Inflammatory macrophage treated with lipopolysaccharide for 1 hour (primary cell): Measurements from ENCODE around the gene ERC1.

Experiments used
- DNase-seq, 2 donors: peaks; one replicate each; pipeline ENCODE4 v3.0.0-alpha.2; 2020 to 2022

ERC1 gene

DNA sequence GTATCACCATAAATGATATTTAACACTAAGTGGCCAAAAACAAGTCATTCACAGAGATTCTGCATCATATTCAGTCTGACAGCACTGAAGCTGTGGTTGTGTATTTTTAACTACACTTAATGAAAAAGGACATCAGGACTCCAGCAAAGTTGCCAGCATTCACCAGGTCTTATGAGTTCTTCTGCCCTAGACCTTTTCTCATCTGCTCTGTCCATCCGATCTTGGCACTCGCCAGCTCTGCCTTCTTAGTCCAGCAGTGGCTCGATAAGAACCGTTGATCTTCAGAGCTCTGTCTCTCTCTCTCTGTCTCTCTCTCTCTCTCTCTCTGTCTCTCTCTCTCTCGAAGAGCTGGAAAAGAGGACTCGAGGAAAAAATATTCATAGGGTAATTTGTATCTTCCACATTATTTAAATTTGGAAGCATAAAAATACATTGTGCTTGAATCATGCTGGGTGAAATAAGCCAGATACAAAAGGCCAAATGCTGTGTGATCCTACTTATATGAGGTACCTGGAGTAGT, 371.2 kb downstream of the ERC1 start:
- no peak for DNase-seq

DNA sequence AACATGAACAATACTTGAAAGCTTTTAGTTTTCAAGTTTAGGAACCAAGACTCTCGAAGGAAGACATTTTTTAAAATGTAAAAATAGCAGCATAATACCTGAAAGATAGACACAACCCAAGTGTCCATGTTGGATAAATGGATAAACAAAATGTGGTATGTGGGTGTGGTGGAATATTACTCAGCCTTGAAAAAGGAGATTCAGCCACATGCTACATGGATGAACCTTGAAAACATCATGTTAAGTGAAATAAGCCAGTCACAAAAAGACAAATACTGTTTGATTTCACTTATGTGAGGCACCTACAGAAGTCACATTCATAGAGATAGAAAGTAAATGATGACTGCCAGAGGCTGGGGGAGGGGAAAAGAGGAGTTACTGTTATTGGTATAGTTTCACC, 374.7 kb downstream of the ERC1 start:
- DNase-seq: no peak

DNA sequence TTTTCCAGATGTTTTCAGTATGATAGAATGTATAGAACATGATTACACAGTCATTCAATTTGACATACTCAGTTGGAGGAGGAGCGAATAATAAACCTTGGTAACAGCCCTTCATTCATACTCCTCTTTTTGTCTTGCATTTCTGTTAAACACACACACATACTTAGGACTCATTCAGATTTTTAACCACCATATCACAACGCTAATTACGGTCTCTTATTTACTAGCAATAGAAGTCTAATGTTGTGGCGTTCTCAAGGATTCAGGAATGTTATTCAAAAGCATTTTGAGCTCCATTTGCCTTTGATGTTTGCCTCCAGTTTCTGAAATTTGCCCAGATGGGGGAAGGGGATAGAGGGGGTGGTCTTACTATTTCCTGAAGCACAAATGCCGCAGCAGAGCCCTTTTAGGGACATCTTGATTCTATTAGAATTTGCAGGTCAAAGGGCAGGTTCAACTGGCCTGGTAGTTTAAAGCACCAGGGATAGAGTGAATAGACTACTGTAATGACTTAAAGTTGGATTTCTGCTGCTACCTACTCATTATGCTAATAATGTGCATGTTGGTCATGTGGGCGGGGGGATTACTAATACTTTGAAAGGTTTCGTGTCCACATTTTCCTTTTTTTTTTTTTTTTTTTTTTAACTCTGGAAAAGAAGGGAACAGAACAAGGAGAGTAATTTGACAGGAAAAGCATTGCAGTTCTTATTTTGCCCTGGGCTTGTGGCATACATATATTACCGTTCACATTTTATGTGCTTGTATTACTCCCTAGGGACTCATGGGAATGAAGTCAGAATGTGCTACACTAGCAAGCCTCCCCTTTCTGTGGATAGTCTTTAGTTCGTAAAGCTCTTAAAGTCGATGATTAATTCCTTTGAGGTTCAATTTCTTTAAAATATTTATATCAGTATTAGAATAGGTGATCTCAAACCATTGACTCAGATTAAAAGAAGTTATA, 376.6 kb downstream of the ERC1 start:
- DNase-seq: peak; percentile 12 to 33

DNA sequence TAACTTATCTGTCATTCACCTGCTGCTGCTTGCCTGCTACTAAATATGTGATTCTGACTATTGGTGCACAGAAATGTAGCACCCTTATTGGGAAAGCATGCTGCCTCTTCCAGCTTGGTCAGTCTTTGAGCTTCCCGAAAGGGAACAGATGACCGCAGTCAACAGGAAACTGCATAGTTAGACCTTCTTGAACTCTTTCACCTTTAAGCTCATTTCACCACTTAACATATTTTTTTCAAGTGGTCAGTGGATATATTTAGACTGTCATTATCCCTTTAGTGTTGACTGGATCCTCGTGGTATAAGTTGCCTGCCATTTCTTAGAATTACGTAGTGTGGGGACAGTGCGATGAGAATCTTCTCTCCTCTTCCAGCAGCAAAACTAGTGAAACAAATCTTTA, 378.4 kb downstream of the ERC1 start:
- no peak for DNase-seq

DNA sequence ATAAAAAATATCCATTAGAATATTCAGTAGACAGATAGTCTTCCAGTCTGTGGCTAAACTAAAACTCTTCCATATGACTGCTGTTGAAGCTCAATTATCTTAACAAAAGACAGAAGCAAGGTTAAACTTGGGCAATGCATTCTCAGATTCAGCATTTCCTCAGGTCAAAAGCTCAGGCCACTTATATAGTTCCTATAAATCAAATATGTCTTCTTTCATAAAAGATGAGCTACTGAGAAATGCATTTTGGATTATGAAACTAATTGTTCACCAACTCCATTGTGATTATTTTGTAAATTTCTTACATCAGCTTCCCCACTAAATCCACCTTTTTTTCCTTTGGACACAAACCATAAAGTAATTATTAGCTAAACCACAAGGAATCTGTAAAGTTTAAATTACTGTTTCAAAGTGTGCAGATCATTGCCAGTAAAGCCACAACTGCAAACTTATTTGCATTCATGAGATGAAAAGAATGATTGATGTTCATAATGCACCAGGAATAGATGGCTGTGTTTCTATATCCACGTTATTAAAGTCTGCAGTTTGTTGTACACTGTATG, 379.0 kb downstream of the ERC1 start:
- no peak for DNase-seq

DNA sequence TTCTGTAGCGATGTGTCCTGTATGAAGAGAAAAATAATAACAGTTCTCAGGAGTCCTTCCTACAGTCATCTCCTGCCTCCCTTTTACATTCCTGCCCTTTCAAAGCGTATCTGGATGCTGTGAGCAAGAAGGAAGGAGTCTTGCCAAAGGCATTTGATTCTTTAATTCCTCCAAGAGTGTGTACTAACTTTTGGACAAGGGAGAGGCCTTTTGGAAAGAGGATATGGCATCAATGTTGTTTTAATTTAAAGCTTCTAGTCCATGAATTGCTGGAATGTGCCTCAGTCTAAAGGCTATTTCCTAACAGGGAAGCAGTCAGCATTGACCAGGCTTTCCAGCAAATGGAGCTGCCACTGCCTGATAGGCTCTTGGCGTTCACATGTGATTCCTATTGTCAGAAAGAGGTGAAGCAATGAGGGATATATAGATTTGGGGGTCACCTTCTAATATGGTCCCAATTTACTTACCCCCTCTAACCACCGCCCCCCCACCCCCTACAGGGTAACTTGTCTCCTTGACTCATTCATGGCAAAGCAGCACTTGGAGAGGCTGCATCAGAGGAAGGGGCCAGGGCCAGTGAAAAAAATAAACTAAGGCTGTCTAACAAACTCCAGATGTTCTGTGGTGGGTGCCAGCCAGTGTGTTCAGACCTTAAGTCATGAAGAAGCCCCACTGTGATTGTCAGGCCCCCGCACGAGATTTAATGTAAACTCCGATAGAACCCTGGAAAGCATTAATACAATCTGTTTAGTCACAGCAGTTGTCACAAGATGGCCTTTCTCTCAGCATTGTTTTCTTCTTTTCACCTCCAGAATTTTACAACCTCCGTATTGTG, 383.1 kb downstream of the ERC1 start:
- DNase-seq: no peak

DNA sequence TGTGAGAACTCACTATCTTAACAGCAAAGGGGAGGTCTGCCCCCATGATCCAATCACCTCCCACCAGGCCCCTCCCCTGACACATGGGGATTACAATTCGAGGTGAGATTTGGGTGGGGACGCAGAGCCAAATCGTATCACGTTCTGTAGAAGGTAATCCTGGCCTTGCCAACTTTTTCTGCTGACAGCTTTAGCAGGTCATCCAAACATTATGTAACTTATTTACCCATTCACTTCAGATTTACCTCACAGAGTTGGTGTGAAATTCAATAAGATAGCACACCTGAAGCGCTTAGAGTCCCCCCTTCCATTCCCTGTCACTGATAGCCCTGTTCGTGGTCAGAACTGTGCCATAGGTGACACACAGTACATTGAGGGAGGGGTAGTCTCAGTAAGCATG, 384.3 kb downstream of the ERC1 start:
- no peak for DNase-seq

DNA sequence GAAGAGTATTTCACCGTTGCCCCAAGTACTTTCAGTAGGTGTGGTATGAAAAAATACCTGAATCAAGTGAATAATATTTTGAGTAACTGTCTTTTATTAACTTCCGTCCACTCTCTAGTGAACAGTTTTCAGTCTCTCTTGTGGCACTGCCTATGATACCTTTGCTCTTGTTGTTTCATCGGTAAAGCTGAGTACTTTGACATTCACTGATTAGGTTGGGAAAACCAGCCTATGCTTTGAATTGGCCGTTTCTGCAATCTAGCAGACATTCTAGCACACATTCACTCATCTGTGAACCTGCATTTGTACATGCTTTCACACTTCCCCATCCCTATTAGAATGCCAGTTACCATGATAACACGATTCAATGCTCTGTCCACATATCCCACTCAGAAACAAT, 386.1 kb downstream of the ERC1 start:
- no peak for DNase-seq

DNA sequence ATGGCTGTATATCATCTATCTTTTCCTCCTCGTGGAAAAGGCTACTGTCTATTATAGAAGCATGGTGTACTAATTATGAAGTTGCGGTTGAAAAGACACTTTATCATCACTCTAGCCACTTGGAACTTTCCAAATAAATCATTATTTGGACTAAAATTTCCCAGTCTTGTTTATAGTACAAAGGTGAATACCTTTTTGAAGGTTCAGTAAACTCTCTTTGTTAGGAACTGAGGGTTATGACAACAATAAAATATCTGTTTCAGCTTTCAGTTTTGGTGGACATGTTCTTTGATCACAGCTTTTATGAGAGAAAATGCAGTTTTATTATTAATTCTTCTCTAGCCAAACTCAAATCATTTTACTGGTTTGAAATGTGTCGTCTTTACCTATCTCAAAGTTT, 386.7 kb downstream of the ERC1 start:
- DNase-seq: no peak

DNA sequence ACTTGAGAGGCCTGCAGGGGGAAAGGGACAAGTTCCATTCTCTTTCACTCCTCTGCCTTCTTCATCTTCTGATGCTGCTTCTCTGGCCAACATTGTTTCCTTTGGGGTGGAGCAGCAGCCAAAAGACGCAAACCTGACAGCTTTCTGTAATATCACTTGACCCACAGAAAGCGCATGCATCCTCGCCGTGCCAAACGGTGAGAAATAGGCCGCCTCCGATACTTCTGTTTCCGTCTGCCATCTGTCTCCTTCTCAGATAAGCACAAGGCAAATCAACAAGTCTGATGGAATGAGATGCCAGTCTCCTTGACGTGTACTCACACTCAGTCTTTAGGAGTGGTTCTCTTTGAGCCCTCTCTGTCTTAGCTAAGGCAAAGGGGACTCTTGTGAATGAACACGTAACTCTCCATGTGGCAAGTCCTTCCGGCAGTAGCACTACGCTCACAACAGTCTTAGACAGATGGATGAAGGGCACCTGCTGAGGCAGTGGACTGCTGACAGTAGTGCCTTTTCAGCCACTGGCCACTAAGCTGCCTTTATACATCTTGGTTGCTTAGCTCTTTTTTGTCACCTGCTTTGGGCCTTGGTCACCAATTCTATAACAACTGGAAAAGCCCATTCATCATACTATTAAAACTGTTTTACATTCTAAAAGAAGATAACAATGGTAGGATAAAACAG, 389.3 kb downstream of the ERC1 start:
- no peak for DNase-seq

DNA sequence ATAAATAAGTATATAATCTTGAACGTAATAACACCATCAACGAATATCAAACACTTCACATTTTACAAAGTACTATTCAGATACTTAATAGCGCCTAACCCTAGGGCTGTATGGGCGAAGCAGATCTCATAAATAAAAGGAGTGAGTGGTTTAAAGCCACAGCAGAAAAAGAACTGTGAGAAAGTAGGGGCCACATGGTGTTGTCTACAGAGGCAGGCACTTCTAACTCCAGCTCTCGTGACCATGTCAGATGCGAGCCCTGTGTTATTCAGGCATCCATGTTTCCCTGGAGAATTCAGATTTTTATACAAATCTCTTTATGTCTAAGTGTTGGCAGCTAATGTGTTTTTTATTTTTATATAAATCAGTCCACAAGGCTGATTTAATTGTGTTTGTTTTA, 391.1 kb downstream of the ERC1 start:
- DNase-seq: no peak

DNA sequence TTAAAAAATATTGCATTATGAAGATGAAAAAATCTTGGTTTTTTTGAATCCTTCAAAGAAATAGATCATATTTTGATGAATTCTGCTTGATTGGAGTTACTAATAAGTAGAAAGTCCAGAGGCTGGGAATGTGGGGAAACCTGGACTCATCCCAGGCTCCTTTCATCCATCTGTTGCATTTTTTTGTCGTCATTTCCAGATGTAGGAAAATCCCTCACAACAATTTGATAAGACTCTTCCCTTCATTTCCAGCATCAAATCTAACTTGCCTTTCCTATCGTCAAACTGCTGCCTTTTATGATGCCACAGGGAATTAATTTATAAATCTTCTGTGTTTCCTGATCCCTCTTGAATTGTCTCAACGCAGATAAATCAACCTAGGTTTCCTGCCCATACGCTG, 391.8 kb downstream of the ERC1 start:
- DNase-seq: no peak

DNA sequence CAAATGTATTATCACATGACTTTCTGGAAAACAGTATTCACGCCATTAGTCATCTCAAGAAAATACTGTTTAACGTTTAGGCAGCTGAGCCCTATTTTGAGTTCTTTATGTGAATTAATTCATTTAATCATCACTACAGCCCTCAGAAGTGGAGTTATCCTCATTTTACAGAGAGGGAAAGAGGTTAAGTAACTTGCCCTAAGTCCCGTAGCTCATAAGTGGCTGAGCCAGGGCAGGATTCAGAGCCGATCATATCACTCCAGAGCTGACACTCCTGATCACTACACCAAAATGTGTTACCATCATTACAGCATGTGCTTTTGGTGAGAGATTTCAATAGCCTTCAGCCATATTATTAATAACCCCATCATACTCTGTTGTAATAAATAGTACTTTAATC, 392.7 kb downstream of the ERC1 start:
- DNase-seq: no peak

DNA sequence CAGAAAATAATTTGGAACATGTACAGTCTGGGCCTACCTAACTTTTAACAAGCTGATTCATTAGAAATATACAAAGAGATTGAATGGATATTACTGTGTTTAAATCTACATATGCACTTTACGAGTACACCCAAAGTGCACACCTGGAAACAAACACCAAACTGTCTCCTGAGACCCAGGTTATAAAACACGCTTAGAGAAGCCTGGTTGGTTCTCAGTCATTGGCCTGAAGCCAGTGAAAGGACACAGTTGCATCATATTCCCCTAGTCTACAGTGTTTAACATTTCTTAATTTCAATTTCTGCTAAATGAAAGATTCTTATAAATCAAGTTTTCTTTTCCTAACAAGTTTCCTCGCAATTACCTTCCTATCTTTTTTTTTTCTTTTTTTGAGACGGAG, 393.9 kb downstream of the ERC1 start:
- no peak for DNase-seq

DNA sequence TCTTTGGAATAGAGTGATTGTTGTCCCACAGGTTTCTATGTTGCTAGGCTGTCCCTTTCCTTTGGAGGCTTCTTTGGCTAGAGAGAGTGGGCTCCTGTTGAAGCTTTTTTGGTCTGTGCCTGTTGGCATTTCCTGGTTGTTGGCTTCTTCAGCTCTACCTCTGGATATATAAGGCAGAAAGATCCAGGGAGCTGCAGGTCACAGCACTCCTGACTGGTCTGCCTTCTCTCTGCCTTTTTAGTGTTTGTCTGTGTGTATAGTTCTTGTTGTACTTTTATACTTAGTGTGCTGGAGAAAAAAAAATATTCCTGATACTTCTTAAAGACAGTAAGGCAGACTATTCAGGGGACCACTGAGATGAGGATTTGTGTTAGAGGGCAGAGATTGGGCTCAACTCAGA, 400.7 kb downstream of the ERC1 start:
- no peak for DNase-seq

DNA sequence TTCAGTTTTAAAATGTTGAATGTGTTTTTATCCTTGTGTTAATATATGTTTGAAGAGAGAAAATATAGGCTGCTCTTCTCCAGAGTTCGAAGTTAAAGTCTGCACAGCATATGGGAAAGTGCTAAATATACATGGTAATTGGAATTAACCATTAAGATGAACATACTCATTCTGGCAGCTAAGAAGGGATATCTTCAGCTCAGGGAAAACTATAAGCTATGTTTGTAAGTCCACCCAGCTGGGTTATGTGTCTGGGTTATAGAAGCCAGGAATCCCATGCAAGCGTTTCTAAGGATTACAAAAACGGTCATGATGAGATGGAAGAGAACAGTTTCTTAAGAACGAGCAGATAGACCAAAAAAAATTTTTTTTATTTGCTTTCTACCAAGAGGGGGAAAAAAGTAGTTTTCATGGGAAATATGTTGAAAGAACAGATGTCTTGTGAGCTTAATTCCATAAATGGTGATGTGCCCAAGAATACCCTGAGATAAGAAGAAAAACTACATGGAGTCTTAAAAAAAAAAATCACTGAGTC, 404.5 kb downstream of the ERC1 start:
- DNase-seq: no peak

DNA sequence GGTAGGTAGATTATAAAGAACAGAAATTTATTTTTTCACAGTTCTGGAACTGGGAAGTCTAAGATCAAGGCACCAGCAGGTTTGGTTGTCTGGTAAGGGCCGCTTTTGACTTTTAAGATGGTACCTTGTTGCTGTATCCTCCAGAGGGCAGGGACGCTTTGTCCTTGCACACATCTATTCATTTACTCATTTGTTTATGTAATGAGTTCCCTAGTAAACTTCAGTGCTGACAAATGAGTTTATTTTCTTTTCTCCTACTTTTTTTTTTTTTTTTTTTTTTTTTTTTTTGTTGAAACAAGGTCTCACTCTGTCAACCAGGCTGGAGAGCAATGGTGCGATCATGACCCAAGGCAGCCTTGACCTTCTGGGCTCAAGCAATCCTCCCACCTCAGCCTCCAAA, 407.6 kb downstream of the ERC1 start:
- DNase-seq: no peak

DNA sequence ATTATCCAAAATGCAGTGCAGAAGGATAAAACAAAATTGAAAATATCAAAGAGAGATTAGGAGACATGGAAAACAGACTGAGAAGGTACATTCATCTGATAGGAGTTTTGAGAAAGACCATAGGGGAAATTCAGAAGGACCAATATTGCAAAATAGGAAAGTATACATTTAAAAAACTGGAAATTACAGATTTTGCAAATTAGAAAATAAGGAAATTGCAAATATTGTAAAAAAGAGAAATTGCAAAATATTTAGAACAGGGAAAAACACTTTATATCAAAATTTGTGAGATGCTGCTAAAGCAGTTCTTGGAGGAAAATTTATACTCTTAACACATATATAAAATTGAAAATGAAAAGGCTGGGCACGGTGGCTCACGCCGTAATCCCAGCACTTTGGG, 410.9 kb downstream of the ERC1 start:
- DNase-seq: peak; percentile 80

DNA sequence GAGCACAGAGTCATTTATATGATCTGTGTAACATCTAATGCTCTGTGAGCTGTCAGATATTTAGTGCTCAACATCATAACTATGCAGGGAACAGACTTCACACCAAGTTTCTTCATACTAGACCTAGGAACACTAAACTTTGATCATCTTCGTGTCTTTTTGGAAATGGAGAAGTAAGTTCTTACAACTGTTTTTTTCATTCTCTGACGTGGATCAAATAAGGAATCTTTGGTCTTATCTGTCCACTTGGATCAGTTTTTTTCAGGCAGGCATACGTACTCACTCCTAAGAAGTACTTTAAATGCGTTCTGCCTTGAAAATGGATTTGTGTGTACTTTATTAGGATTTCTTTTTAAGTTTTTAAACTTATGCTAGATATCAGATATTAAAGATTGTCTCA, 412.4 kb downstream of the ERC1 start:
- DNase-seq: no peak

DNA sequence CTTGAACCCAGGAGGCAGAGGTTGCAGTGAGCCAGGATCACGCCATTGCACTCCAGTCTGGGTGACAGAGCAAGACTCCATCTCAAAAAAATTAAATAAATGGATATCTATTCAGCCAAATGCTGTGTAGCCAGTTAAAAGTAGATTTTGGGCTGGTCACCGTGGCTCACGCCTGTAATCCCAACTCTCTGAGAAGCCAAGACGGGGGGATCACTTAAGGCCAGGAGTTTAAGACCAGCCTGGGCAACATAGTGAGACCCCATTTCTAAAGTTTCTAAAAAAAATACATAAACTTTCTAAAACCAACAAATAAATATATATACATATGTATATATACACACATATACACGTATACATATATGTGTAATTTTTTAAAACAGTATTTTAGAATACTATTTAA, 414.6 kb downstream of the ERC1 start:
- DNase-seq: no peak

DNA sequence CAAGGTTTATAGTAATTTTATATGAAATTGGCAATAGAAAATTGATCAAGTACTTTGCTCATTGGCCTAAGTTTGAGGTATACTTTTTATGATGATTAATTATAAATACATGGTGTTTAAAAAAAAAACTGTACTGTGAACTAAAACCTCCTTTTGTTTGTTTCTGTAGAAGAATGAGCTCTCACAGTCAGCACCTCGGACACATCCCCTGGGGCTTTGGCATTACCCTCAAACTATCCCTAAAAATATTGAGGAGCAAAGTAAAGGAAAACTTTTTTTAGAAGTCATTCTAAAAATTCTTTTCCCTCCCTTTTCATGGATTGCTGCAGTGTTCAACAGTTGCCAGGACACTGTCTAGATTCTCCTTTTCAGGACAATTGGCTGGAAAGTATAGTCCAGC, 419.8 kb downstream of the ERC1 start:
- no peak for DNase-seq

DNA sequence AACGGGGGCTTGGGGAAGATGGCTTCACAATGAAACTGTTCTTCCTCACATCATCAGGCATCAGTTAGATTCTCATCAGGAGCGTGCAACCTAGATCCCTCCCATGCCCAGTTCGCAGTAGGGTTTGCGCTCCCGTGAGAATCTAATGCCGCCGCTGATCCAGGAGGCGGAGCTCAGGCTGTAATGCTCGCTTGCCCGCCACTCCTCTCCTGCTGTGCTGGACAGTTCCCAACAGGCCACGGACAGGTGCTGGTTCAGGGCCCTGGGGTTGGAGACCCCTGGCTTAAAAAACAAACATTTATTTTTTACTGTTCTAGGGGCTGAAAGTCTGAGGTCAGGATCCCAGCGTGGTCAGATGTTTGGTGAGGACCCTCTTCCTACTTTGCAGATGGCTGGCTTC, 422.9 kb downstream of the ERC1 start:
- no peak for DNase-seq

DNA sequence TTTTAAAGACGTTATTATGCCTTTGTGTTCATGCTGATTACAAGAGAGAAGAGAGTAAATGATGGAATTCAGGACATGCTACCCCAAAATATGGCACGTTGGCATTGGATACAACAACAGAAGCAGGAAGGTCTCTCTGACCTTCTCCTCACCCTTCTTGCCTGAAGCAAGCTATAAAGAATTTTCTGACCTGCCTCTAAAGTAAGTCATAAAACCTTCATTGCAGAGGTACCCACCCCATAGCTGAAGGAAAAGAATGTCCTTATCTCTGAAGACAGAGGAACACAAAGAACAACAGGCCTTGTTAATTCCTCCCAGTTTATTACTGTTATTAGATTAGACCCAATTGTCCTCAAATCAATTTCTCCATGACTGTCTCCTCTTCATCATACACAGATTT, 427.1 kb downstream of the ERC1 start:
- no peak for DNase-seq
